GM20000 (cell line): ENCODE data around the gene ZNF14.

Experiments
- DNase-seq: peaks from one replicate; pipeline ENCODE4 v3.0.0; 2012; ENCODE audit warnings: low spot score
- CTCF ChIP-seq: IDR thresholded peaks from 2 replicates; pipeline ENCODE4 v1.5.1; 2012; ENCODE audit warnings: mild to moderate bottlenecking, control low read depth; ENCODE audit errors: extremely low read depth, missing control alignments

Gene ZNF14

GRCh38 chr19:19758164-19758563 is 25.3 kb upstream of the ZNF14 start:
- no peak for TF ChIP-seq CTCF
- no peak for DNase-seq

GRCh38 chr19:19752760-19753403 is 20.0 kb upstream of the ZNF14 start:
- no peak for DNase-seq
- TF ChIP-seq CTCF = no peak

- no peak for DNase-seq
- no peak for TF ChIP-seq CTCF
Observed at GRCh38 chr19:19751846-19752245, 18.9 kb upstream of the ZNF14 start.

GRCh38 chr19:19750842-19751790 is 18.2 kb upstream of the ZNF14 start:
- no peak for TF ChIP-seq CTCF
- DNase-seq = no peak

- no peak for TF ChIP-seq CTCF
- no peak for DNase-seq
Observed at GRCh38 chr19:19749908-19750841, 17.3 kb upstream of the ZNF14 start.

GRCh38 chr19:19749117-19749907 is 16.4 kb upstream of the ZNF14 start:
- TF ChIP-seq CTCF = no peak
- DNase-seq = no peak
